HepG2 (cell line): Measurements from ENCODE around the gene SRP68. TPM values are rescaled to one million over a fixed set of nuclear protein-coding genes. Genes with fewer than 3 reads are reported as not detected.

Experiments used
- ATAC-seq: fragments of 200-7000 bp; cut with Tn5 transposase; 3 replicates; pipeline ENCODE4 v1.9.1; 2020; ENCODE audit warnings: mild to moderate bottlenecking, moderate library complexity
- BruUV-seq: library from RNA; stranded (reverse); fragments of 400-500 nt; replicated peaks from 2 replicates; lab custom pipeline; 2021; lab: Mats Ljungman, UMichigan
- CTCF ChIA-PET: fragments of 300-600 bp; formaldehyde crosslinking; extraction: SDS; loops from one replicate; lab custom pipeline; 2021; ENCODE audit warnings: low total read pairs, inconsistent platforms, low intra/inter-chr PET ratio; lab: Yijun Ruan, JAX
- POLR2A ChIA-PET: fragments of 350-600 bp; sonication (Branson Sonifier 250); formaldehyde crosslinking; loops from one replicate; lab custom pipeline; 2020; ENCODE audit warnings: antibody characterized with exemption, inconsistent platforms; lab: Yijun Ruan, JAX
- DNase-seq: peaks from one replicate; pipeline ENCODE4 v3.0.0-alpha.2; 2015; ENCODE audit warnings: low spot score
- FAIRE-seq: peaks from 3 replicates; lab custom pipeline; 2011; peaks lifted over from hg19 to GRCh38; lab: Jason Lieb, UNC
- H2AFZ ChIP-seq: one replicate; pipeline ENCODE4 v1.6.1; 2011; ENCODE audit warnings: low read length, inconsistent platforms
- H3K27ac ChIP-seq: fragments of 300-600 bp; 3 replicates; pipeline ENCODE4 v1.8.0; 2011; ENCODE audit warnings: mixed run types, mild to moderate bottlenecking, mixed read lengths, low read length, inconsistent platforms; ENCODE audit not compliant: insufficient read depth; ENCODE audit errors: extremely low read length
- H3K27me3 ChIP-seq, 2 experiments: fragments of 200-600 bp in 1 of 2; 2 replicates in 1 of 2; 3 replicates in 1 of 2; pipeline versions ENCODE4 v1.6.0 to v1.8.0; 2011; ENCODE audit warnings: low read length in 2 of 2, mild to moderate bottlenecking in 2 of 2, moderate library complexity in 2 of 2, inconsistent platforms in 1 of 2; ENCODE audit not compliant: insufficient read depth in 2 of 2, control insufficient read depth in 1 of 2
- H3K36me3 ChIP-seq, 2 experiments: fragments of 200-600 bp in 1 of 2; replicated peaks in 1 of 2; 2 replicates in 1 of 2; 3 replicates in 1 of 2; pipeline versions ENCODE4 v1.5.1 to v1.8.0; 2011; ENCODE audit warnings: low read length in 2 of 2, inconsistent platforms in 1 of 2; ENCODE audit not compliant: insufficient read depth in 2 of 2, control insufficient read depth in 1 of 2
- H3K4me1 ChIP-seq: 2 replicates; pipeline ENCODE4 v1.5.1; 2012; ENCODE audit warnings: low read length, inconsistent platforms; ENCODE audit not compliant: insufficient read depth
- H3K4me2 ChIP-seq: 2 replicates; pipeline ENCODE4 v1.6.0; 2011; ENCODE audit warnings: low read depth, low read length, inconsistent platforms
- H3K4me3 ChIP-seq, 3 experiments: fragments of 200-600 bp in 1 of 3; sonication (generic), shearing (Covaris generic) in 1 of 3; replicated peaks in 1 of 3; 2 replicates each; pipeline ENCODE4 v1.5.1; 2011 to 2016; ENCODE audit warnings: low read length in 3 of 3, inconsistent platforms in 2 of 3, low read depth in 2 of 3, mild to moderate bottlenecking in 2 of 3, control low read depth in 1 of 3, mixed read lengths in 1 of 3; ENCODE audit not compliant: insufficient read depth in 1 of 3
- H3K79me2 ChIP-seq: one replicate; pipeline ENCODE4 v1.6.1; 2011; ENCODE audit warnings: low read length, inconsistent platforms; ENCODE audit not compliant: insufficient read depth
- H3K9ac ChIP-seq: 2 replicates; pipeline ENCODE4 v1.6.0; 2011; ENCODE audit warnings: mild to moderate bottlenecking, low read depth, low read length, inconsistent platforms; ENCODE audit not compliant: insufficient read depth
- H3K9me3 ChIP-seq: 2 replicates; pipeline ENCODE4 v1.5.1; 2012; ENCODE audit warnings: mild to moderate bottlenecking, low read length
- H4K20me1 ChIP-seq: 2 replicates; pipeline ENCODE4 v1.6.0; 2011; ENCODE audit warnings: inconsistent platforms, mild to moderate bottlenecking, low read length, moderate library complexity; ENCODE audit not compliant: insufficient read depth
- USF2 ChIP-seq, 2 experiments: sonication (generic) in 1 of 2; formaldehyde crosslinking in 1 of 2; IDR thresholded peaks; 2 replicates each; pipeline versions ENCODE4 v1.5.1 to v1.6.1; 2011 to 2020; ENCODE audit warnings: borderline replicate concordance in 1 of 2, low read depth in 1 of 2, low read length in 1 of 2, mild to moderate bottlenecking in 1 of 2, missing genetic modification reagents in 1 of 2, moderate library complexity in 1 of 2
- ZNF597 ChIP-seq: sonication (generic); formaldehyde crosslinking; IDR thresholded peaks from 2 replicates; pipeline ENCODE4 v1.5.0; 2020; ENCODE audit warnings: missing genetic modification reagents
- ZNF737 ChIP-seq: sonication (generic); formaldehyde crosslinking; IDR thresholded peaks from 2 replicates; pipeline ENCODE4 v1.5.0; 2020; ENCODE audit warnings: missing genetic modification reagents, mild to moderate bottlenecking, borderline replicate concordance
- WGBS: methylation state at CpG from one replicate; pipeline ENCODE4 v1.1.6; 2017; ENCODE audit warnings: low lambda C conversion rate; 5-methylcytosine and 5-hydroxymethylcytosine counted together
- in situ Hi-C: cut with HindIII; loops from 2 replicates; pipeline ENCODE4 v1.10.0; 2017; ENCODE audit warnings: low pct_unique_long_range_greater_than_20kb; ENCODE audit not compliant: extremely low pct_ligation_motif_present
- intact Hi-C: fragments of 100-400 bp; cut with micrococcal nuclease; formaldehyde crosslinking; loops from one replicate; pipeline ENCODE4 v1.10.0; 2022; ENCODE audit not compliant: unreplicated experiment
- polyA plus RNA-seq, 8 experiments: library from polyadenylated mRNA; depleted of rRNA in 3 of 8; stranded (reverse) in 7 of 8; unstranded in 1 of 8; fragments of >200 nt; fragmentation: Illumina TruSeq in 4 of 8; extraction: Trizol in 4 of 8; gene quantifications; 2 replicates each; pipeline versions ENCODE4 v1.2.1 to v1.2.3, GENCODE V29; 2011 to 2016; ENCODE audit warnings: low read depth in 4 of 8, missing spikeins in 1 of 8, mixed read lengths in 1 of 8; ENCODE audit not compliant: insufficient read depth in 1 of 8
- total RNA-seq, 5 experiments: library from RNA; depleted of rRNA; stranded (reverse); fragments of >200 nt; fragmentation: Illumina TruSeq; extraction: Trizol; gene quantifications; 2 replicates each; pipeline ENCODE4 v1.2.3, GENCODE V29; 2016; ENCODE audit warnings: low read depth in 1 of 5

The SRP68 gene
- total and polyA plus RNA-seq, 2 of the 13 experiments (the other 11 are each of a cell fraction or from before 2014, with no cell fraction given) = 39.8 to 74.3 TPM

GRCh38 chr17:76013377-76013932 is 58.9 kb downstream of the SRP68 start:
- intact Hi-C loops = no loop called here
- Histone ChIP-seq H3K9ac (no peak overlapping the region), H3K9me3 (no peaks in the 10 kb centered on the region), H3K4me2 (no peak overlapping the region), H2AFZ (no peak overlapping the region), H3K4me1 (peaks cover 5% of the 10 kb centered on the region; the same call in 1 of the 2 replicates), H3K27ac (no peak overlapping the region), H3K36me3 (peaks cover 0 to 4% of the 10 kb centered on the region in 2 experiments; a peak in 2 of 5 replicates), H4K20me1 (no peaks in the 10 kb centered on the region), H3K4me3 (no peak overlapping the region), H3K27me3 (no peaks in the 10 kb centered on the region), H3K79me2 (no peaks in the 10 kb centered on the region)
- DNase-seq (no peak), FAIRE-seq (no peak), ATAC-seq (no peak)
- in situ Hi-C loops = no loop called here
- BruUV-seq = no TSS peak
- ChIA-PET CTCF (interaction anchor here (1.1 to 1.9 kb wide), 3 partner anchors 44 to 266 kb away, joined by 4 to 7 read pairs (median 6); no protein-coding TSS in a partner anchor), POLR2A (interaction anchor here (0.9 to 2.0 kb wide), 9 partner anchors 10 to 108 kb away, joined by 3 to 9 read pairs (median 5); partner anchors contain the start of genes ACOX1, CDK3, FBF1 and MRPL38)
- TF ChIP-seq USF2 (IDR thresholded peaks at IDR 0.05; ENCODE audit: low read depth, low read length) (no peak), USF2 (CRISPR knock-in tag; IDR thresholded peaks at IDR 0.05; ENCODE audit: borderline replicate concordance) (0 out of 2 replicates have a peak, but pooled peaks have one; percentile 11), ZNF597 (no peak), ZNF737 (CRISPR knock-in tag) (0 out of 2 replicates have a peak, but pooled peaks have one; percentile 22)
- WGBS = 90% methylated on average over 15 of the region's 15 CpGs
